ENCODE measurements around the gene JADE3.

JADE3 gene

GRCh38 chrX:46910415-46910814 lies 1.8 kb upstream of the JADE3 start:
- TF ChIP-seq CTCF (IDR thresholded peaks at IDR 0.05; ENCODE audit: low read depth, low read length) = no peak
- DNase-seq = no peak
- Histone ChIP-seq H3K9me3 (no peaks in the 10 kb centered on the region), H3K27me3 (no peaks in the 10 kb centered on the region), H3K4me3 (ENCODE audit: low read depth, low read length) (no peak overlapping the region), H3K4me1 (no peaks in the 10 kb centered on the region), H3K36me3 (no peaks in the 10 kb centered on the region)

GRCh38 chrX:46912603-46913491 lies 626 bp downstream of the JADE3 start:
- no peaks in the 10 kb centered on the region for H3K4me1 ChIP-seq
- peak; percentile 73 for DNase-seq

GRCh38 chrX:46913667-46914066 lies 1.4 kb downstream of the JADE3 start:
- Histone ChIP-seq H3K4me1 (no peaks in the 10 kb centered on the region), H3K27me3 (no peaks in the 10 kb centered on the region), H3K4me3 (ENCODE audit: low read depth, low read length) (peak overlapping the region; percentile 66), H3K9me3 (no peaks in the 10 kb centered on the region), H3K36me3 (no peaks in the 10 kb centered on the region)
- peak; percentile 6 for DNase-seq
- no peak for TF ChIP-seq CTCF (IDR thresholded peaks at IDR 0.05; ENCODE audit: low read depth, low read length)

More at GRCh38 chrX:46912603-46913491, 626 bp downstream of the JADE3 start:
- TF ChIP-seq CTCF (IDR thresholded peaks at IDR 0.05; ENCODE audit: low read depth, low read length) = peak; percentile 49
- Histone ChIP-seq H3K36me3 (no peaks in the 10 kb centered on the region), H3K9me3 (no peaks in the 10 kb centered on the region), H3K4me3 (ENCODE audit: low read depth, low read length) (peak overlapping the region; percentile 66), H3K27me3 (no peaks in the 10 kb centered on the region)

GRCh38 chrX:46916273-46916672 lies 4.1 kb downstream of the JADE3 start:
- H3K27me3 ChIP-seq = no peaks in the 10 kb centered on the region
- no peak for DNase-seq
- TF ChIP-seq CTCF (IDR thresholded peaks at IDR 0.05; ENCODE audit: low read depth, low read length) = no peak
- no peaks in the 10 kb centered on the region for H3K36me3 ChIP-seq
- no peaks in the 10 kb centered on the region for H3K4me1 ChIP-seq
- no peak overlapping the region for H3K4me3 ChIP-seq (ENCODE audit: low read depth, low read length)
- H3K9me3 ChIP-seq = no peaks in the 10 kb centered on the region

GRCh38 chrX:46917622-46918021 lies 5.4 kb downstream of the JADE3 start:
- no peaks in the 10 kb centered on the region for H3K36me3 ChIP-seq
- no peak for TF ChIP-seq CTCF (IDR thresholded peaks at IDR 0.05; ENCODE audit: low read depth, low read length)
- no peaks in the 10 kb centered on the region for H3K9me3 ChIP-seq
- DNase-seq = no peak
- no peak overlapping the region for H3K4me3 ChIP-seq (ENCODE audit: low read depth, low read length)
- H3K27me3 ChIP-seq = no peaks in the 10 kb centered on the region
- H3K4me1 ChIP-seq = no peaks in the 10 kb centered on the region

GRCh38 chrX:46918434-46918833 lies 6.2 kb downstream of the JADE3 start:
- no peak overlapping the region for H3K4me3 ChIP-seq (ENCODE audit: low read depth, low read length)
- no peaks in the 10 kb centered on the region for H3K4me1 ChIP-seq
- no peaks in the 10 kb centered on the region for H3K36me3 ChIP-seq
- H3K27me3 ChIP-seq = no peaks in the 10 kb centered on the region
- no peaks in the 10 kb centered on the region for H3K9me3 ChIP-seq
- no peak for TF ChIP-seq CTCF (IDR thresholded peaks at IDR 0.05; ENCODE audit: low read depth, low read length)
- no peak for DNase-seq
